IMR-90 (cell line): ENCODE data around the gene SH3TC1.

Experiments used
- BHLHE40 ChIP-seq: fragments of 150-350 bp; IDR thresholded peaks from 2 replicates; pipeline ENCODE4 v1.6.1; 2016; ENCODE audit warnings: mild to moderate bottlenecking, low read depth, low read length
- CEBPB ChIP-seq: IDR thresholded peaks from 2 replicates; pipeline ENCODE4 v1.6.1; 2012; ENCODE audit warnings: low read depth, low read length, improper control_type of control experiment
- FOS ChIP-seq: fragments of 150-350 bp; IDR thresholded peaks from 2 replicates; pipeline ENCODE4 v1.6.1; 2016; ENCODE audit warnings: low read depth, low read length
- MAFK ChIP-seq: IDR thresholded peaks from 2 replicates; pipeline ENCODE4 v1.6.1; 2012; ENCODE audit warnings: low read depth, low read length, improper control_type of control experiment
- NFE2L2 ChIP-seq: fragments of 150-350 bp; IDR thresholded peaks from 2 replicates; pipeline ENCODE4 v1.6.1; 2016; ENCODE audit warnings: low read depth, mild to moderate bottlenecking, low read length
- POLR2A ChIP-seq: IDR thresholded peaks from 2 replicates; pipeline ENCODE4 v1.6.1; 2012; ENCODE audit warnings: mild to moderate bottlenecking, low read depth, low read length
- RCOR1 ChIP-seq: IDR thresholded peaks from 2 replicates; pipeline ENCODE4 v1.6.1; 2012; ENCODE audit warnings: mild to moderate bottlenecking, low read length, improper control_type of control experiment; ENCODE audit not compliant: insufficient replicate concordance
- RFX5 ChIP-seq: IDR thresholded peaks from 2 replicates; pipeline ENCODE4 v1.8.0; 2012; ENCODE audit warnings: low read depth, mild to moderate bottlenecking, low read length, moderate library complexity
- SMC3 ChIP-seq: fragments of 150-350 bp; IDR thresholded peaks from 2 replicates; pipeline ENCODE4 v1.6.1; 2016; ENCODE audit warnings: low read depth, mild to moderate bottlenecking, antibody characterized with exemption, low read length, moderate library complexity
- TF ChIP-seq, protein P1 (sequence below): conservative IDR thresholded peaks from 2 replicates; pipeline ENCODE4 v1.5.1; 2012; ENCODE audit warnings: mild to moderate bottlenecking, low read depth, low read length, improper control_type of control experiment
- TF ChIP-seq, protein P2 (sequence below): fragments of 150-350 bp; IDR thresholded peaks from 2 replicates; pipeline ENCODE4 v1.6.1; 2016; ENCODE audit warnings: low read depth, mild to moderate bottlenecking, low read length, moderate library complexity, borderline replicate concordance

DNA sequence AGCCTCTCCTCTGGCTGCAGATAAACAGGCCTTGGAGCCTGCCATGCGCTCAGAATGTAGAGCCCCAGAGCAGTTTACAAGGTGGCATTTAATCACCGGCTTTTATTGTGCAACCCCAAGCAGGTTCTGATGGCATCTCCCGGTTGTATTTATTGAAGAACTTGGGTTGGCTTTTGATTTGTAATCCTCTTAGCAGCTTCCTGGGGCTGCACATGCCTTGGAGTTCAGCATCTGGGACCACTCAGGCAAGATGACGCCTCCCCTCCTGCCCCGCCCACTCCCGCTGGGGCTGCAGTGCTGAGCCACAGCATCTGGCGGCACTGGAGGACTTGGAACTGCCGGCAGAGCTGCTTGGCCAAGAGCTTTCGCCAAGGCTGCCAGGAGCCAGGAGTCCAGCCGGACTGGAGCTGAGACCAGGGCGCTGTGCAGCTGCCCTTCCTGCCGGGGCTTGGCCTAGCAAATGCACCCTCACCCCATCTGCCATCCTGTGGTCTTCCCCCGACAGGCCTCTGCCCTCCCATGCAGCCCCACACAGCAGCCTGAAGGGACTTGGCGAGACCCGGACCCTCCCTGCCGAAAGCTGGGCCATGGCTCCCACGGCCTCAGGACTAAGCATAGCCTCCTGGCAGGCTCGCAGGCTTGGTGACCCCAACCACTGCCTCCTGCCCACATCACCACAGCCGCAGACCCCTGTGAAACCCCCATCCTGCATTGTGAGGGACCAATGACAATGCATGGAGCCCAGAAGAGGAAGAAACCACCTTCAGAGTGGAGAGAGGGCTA, 75.9 kb downstream of the SH3TC1 start:
- TF ChIP-seq RCOR1 (no peak), POLR2A (no peak), FOS (no peak), CEBPB (peak; percentile 84), NFE2L2 (no peak), RFX5 (no peak), BHLHE40 (peak; percentile 87), MAFK (no peak), SMC3 (peak; percentile 79)
- TF ChIP-seq, protein P1, sequence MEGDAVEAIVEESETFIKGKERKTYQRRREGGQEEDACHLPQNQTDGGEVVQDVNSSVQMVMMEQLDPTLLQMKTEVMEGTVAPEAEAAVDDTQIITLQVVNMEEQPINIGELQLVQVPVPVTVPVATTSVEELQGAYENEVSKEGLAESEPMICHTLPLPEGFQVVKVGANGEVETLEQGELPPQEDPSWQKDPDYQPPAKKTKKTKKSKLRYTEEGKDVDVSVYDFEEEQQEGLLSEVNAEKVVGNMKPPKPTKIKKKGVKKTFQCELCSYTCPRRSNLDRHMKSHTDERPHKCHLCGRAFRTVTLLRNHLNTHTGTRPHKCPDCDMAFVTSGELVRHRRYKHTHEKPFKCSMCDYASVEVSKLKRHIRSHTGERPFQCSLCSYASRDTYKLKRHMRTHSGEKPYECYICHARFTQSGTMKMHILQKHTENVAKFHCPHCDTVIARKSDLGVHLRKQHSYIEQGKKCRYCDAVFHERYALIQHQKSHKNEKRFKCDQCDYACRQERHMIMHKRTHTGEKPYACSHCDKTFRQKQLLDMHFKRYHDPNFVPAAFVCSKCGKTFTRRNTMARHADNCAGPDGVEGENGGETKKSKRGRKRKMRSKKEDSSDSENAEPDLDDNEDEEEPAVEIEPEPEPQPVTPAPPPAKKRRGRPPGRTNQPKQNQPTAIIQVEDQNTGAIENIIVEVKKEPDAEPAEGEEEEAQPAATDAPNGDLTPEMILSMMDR, result peak; percentile 76
- TF ChIP-seq, protein P2, sequence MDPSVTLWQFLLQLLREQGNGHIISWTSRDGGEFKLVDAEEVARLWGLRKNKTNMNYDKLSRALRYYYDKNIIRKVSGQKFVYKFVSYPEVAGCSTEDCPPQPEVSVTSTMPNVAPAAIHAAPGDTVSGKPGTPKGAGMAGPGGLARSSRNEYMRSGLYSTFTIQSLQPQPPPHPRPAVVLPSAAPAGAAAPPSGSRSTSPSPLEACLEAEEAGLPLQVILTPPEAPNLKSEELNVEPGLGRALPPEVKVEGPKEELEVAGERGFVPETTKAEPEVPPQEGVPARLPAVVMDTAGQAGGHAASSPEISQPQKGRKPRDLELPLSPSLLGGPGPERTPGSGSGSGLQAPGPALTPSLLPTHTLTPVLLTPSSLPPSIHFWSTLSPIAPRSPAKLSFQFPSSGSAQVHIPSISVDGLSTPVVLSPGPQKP, result no peak
